Erythroblast (primary cell): ENCODE results near the gene JARID2.

ENCODE experiments used
- GATA1 ChIP-seq: IDR thresholded peaks from 2 replicates; pipeline ENCODE4 v1.6.1; 2011; ENCODE audit warnings: low read depth, mild to moderate bottlenecking, control low read depth, low read length, moderate library complexity
- POLR2A ChIP-seq: IDR thresholded peaks from 2 replicates; pipeline ENCODE4 v1.6.1; 2011; ENCODE audit warnings: mild to moderate bottlenecking, low read length

GRCh38 chr6:15551262-15551661 is 305.4 kb downstream of the JARID2 start:
- TF ChIP-seq POLR2A, result no peak
- no peak for TF ChIP-seq GATA1
